Activated CD4-positive, alpha-beta T cell treated with anti-CD3 and anti-CD28 coated beads, Interleukin-2, amount 10 ng/mL, durations not matched to agents 7 days and 5 days (primary cell): Measurements from ENCODE around the gene VAV2. TPM values are rescaled to one million over a fixed set of nuclear protein-coding genes. Genes with fewer than 3 reads are reported as not detected.

ENCODE experiments used
- CTCF ChIA-PET: fragments of 350-600 bp; sonication (Branson Sonifier 250); formaldehyde crosslinking; loops from one replicate; lab custom pipeline; 2021; ENCODE audit warnings: antibody characterized with exemption; lab: Charles Lee
- POLR2A ChIA-PET: fragments of 350-600 bp; sonication (Branson Sonifier 250); formaldehyde crosslinking; loops from one replicate; lab custom pipeline; 2021; ENCODE audit warnings: antibody characterized with exemption; lab: Charles Lee
- DNase-seq: peaks from one replicate; pipeline ENCODE4 v3.0.0-alpha.2; 2020
- H3K27ac Mint-ChIP-seq: one replicate; pipeline ENCODE4 v1.8.0; 2021; ENCODE audit warnings: mild to moderate bottlenecking, moderate library complexity, mixed read lengths
- H3K27me3 Mint-ChIP-seq: one replicate; pipeline ENCODE4 v1.8.0; 2021; ENCODE audit warnings: mixed read lengths
- H3K36me3 Mint-ChIP-seq: one replicate; pipeline ENCODE4 v1.8.0; 2021; ENCODE audit warnings: low read depth, mixed read lengths
- H3K4me1 Mint-ChIP-seq: one replicate; pipeline ENCODE4 v1.8.0; 2021; ENCODE audit warnings: mixed read lengths
- H3K4me3 Mint-ChIP-seq: one replicate; pipeline ENCODE4 v1.8.0; 2021; ENCODE audit warnings: mild to moderate bottlenecking, moderate library complexity, mixed read lengths
- H3K9me3 Mint-ChIP-seq: one replicate; pipeline ENCODE4 v1.8.0; 2021; ENCODE audit warnings: mixed read lengths
- total RNA-seq, 2 experiments: library from RNA; stranded (reverse); gene quantifications; one replicate each; pipeline ENCODE4 v1.2.3, GENCODE V29; 2021

Gene VAV2
- total RNA-seq, 2 experiments from 2014 or later: 6.2 TPM

DNA sequence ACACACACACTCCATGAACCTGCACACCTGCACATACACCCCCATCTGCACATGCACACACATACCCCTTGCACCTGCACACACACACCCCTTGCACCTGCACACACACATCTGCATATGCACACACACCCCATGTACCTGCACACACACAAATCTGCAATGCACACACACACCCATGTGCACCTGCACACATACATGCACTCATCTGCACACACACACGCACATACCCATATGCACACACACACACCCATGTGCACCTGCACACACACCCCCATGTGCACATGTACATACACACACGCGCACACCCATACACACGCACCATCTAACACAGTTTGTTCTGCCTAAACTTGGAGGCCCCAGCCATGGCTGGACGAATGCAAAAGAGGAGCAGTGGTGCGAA lies 138.1 kb downstream of the VAV2 start:
- H3K36me3 Mint-ChIP-seq: no peaks in the 10 kb centered on the region
- no peaks in the 10 kb centered on the region for H3K4me1 Mint-ChIP-seq
- no peaks in the 10 kb centered on the region for H3K9me3 Mint-ChIP-seq
- DNase-seq: no peak
- no peak overlapping the region for H3K4me3 Mint-ChIP-seq
- ChIA-PET POLR2A (no interaction called here), CTCF (no interaction called here)
- H3K27ac Mint-ChIP-seq: no peak overlapping the region
- H3K27me3 Mint-ChIP-seq: no peaks in the 10 kb centered on the region

DNA sequence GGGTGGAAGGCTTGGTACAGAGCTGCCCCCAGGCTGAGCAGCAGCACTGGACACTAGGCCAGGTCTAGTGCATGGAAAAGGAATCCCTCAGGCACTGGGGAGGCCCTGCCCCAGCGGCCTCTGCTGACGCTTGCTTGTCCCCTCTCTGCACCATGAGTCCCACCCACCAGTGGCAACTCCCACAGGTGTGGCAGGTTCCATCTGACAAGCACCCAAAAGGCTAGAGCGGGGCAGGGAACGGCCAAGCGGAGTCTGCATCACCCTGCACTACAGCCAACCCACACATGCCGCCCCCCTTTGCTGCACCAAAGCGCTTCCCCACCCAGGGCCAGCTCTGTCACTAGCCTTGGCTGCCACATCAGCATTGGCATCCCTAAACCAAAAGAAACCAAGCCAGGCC lies 138.8 kb downstream of the VAV2 start:
- H3K4me1 Mint-ChIP-seq: no peaks in the 10 kb centered on the region
- H3K4me3 Mint-ChIP-seq: no peak overlapping the region
- no peaks in the 10 kb centered on the region for H3K27me3 Mint-ChIP-seq
- H3K27ac Mint-ChIP-seq: no peak overlapping the region
- no peaks in the 10 kb centered on the region for H3K36me3 Mint-ChIP-seq
- H3K9me3 Mint-ChIP-seq: no peaks in the 10 kb centered on the region
- POLR2A ChIA-PET: no interaction called here
- no peak for DNase-seq
- CTCF ChIA-PET: no interaction called here

DNA sequence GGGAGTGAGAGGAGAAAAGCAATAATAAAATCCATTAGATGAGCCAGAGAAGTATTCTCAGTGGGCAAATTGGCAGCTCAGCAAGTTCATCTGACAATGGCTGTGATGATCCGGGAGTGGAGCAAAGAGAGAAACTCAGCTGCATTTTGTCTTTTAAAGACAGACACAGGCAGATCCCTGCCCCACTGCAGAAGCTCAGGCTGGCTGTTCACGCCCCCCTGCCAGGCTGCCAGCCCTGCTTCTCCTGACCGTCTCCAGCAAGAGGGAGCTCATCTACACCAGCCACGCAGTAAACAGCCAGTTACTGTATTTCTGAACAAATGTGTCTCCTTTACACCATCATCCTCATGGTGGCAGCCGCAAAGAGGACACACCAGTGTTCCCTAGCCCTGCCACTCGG lies 139.7 kb downstream of the VAV2 start:
- CTCF ChIA-PET: no interaction called here
- no peak overlapping the region for H3K4me3 Mint-ChIP-seq
- no peaks in the 10 kb centered on the region for H3K36me3 Mint-ChIP-seq
- H3K9me3 Mint-ChIP-seq: no peaks in the 10 kb centered on the region
- no peak for DNase-seq
- POLR2A ChIA-PET: no interaction called here
- H3K27me3 Mint-ChIP-seq: no peaks in the 10 kb centered on the region
- H3K27ac Mint-ChIP-seq: no peak overlapping the region
- H3K4me1 Mint-ChIP-seq: no peaks in the 10 kb centered on the region

DNA sequence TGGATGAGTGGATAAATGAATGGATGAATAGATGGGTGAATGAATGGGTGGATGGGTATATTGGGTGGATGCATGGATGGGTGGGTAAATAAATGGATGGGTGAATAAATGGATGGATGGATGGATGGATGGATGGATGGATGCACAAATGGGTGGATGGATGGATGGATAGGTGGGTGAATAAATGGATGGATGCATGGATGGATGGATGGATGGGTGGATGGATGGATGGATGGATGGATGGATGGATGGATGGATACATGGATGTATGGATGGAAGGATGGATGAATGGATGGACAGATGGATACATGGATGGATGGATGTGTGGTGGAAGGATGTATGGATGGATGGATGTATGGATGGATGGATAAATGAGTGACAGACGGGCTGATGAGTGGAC lies 140.4 kb downstream of the VAV2 start:
- H3K4me3 Mint-ChIP-seq: no peak overlapping the region
- POLR2A ChIA-PET: no interaction called here

DNA sequence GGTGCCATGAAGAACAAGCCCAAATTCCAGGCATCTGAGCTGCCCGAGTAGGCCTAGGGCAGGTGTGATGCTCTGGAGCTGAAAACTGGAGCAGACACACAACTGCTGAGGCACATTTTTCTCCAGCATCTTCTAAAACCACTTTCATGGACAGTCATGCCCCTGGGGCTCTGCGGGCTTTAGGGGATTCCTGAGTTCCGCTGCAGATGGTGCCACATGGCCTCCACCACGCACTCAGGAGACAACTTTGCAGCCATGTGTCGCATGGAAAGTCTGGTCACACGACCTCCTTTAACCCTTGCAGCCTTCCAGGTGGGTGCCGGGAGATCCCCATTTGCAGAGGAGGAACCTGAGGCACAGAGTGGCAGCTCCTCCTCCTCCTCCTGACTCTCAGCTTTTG lies 141.2 kb downstream of the VAV2 start:
- ChIA-PET POLR2A (no interaction called here), CTCF (no interaction called here)
- no peaks in the 10 kb centered on the region for H3K9me3 Mint-ChIP-seq
- no peak overlapping the region for H3K27ac Mint-ChIP-seq
- no peaks in the 10 kb centered on the region for H3K4me1 Mint-ChIP-seq
- no peaks in the 10 kb centered on the region for H3K36me3 Mint-ChIP-seq
- no peak for DNase-seq
- H3K4me3 Mint-ChIP-seq: no peak overlapping the region
- H3K27me3 Mint-ChIP-seq: no peaks in the 10 kb centered on the region

More for the DNA sequence above, 140.4 kb downstream of the VAV2 start:
- CTCF ChIA-PET: no interaction called here
- no peak for DNase-seq
- Mint-ChIP-seq H3K27ac (no peak overlapping the region), H3K4me1 (no peaks in the 10 kb centered on the region), H3K9me3 (no peaks in the 10 kb centered on the region), H3K36me3 (no peaks in the 10 kb centered on the region), H3K27me3 (no peaks in the 10 kb centered on the region)

DNA sequence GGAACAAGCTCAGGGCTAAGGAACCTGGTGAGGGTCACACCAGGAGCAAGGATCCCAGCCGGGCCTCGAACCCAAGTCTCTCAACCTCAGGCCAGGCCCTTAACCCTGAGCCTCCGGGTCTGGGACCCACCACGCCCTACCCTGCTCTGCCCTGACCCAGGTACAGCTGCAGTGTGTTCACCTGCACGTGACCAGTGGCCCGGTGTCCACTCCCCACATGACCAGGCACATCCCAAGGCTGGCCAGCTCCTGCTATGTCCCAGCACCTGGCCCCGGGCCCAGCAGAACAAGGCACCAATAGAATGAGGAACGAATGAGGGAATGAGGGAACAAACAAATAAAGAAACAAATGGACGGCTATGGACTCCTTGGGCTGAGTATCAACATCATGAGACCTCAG lies 142.0 kb downstream of the VAV2 start:
- H3K36me3 Mint-ChIP-seq: no peaks in the 10 kb centered on the region
- H3K27ac Mint-ChIP-seq: no peak overlapping the region
- no peaks in the 10 kb centered on the region for H3K27me3 Mint-ChIP-seq
- POLR2A ChIA-PET: no interaction called here
- H3K4me1 Mint-ChIP-seq: no peaks in the 10 kb centered on the region
- DNase-seq: no peak
- no peaks in the 10 kb centered on the region for H3K9me3 Mint-ChIP-seq
- CTCF ChIA-PET: no interaction called here
- no peak overlapping the region for H3K4me3 Mint-ChIP-seq

DNA sequence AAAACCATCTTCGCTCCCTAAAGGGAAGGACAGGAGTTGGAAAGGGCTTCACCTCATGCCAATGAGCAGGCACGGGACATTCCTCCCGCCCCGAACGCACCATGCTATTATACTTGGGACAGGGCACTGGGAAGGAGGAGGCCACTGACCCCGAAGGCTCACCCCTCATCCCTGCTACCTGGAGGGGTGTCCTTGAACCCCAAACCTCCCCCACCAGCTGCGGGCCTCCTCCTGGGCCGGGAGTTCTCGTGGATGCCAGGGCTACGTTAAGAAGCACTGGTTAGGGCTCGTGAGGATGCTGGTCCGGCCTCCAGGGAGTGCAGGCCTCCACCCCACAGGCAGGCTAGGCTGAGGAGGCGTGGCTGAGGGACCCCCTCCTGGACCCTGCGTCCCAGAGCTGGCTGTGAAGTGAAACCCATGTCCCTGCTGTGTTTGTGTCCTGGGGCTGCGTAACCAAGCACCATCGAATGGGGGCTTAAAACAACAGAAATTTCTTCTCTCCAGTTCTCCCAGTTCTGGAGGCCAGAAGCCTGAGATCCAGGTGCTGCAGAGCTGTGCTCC lies 142.9 kb downstream of the VAV2 start:
- Mint-ChIP-seq H3K27me3 (no peaks in the 10 kb centered on the region), H3K27ac (no peak overlapping the region), H3K4me1 (no peaks in the 10 kb centered on the region), H3K36me3 (no peaks in the 10 kb centered on the region), H3K4me3 (no peak overlapping the region), H3K9me3 (no peaks in the 10 kb centered on the region)
- ChIA-PET CTCF (no interaction called here), POLR2A (no interaction called here)
- no peak for DNase-seq

DNA sequence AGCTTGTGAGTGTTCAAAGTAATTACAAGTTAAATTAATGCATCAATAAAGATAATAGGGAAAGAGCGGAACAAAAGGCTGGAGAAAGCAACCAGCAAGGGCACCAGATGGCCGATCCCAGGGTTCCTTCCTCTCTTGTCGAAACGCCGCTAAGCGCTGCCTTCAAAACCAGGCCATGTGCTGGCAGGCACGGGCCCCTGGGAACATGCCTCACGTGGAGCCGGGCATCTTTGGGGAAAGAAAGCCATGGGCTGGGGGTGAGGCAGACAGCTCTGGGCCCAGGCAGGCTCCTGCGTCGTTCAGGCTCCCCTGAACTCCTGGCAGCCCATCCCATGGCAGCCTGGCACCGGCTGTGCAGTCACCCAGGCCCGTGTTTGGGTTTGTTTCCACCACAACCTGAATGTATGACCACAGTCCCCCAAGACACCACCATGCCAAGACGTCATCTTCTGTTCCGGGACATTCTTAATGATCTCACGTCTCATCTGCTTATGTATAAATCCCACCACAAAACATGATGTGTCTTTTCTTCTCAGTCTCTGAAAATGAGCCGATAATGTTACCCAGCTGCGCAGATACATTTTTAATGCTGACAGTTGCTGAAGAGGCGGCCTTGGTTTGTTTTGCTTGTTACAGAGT lies 143.5 kb downstream of the VAV2 start:
- Mint-ChIP-seq H3K27me3 (no peaks in the 10 kb centered on the region), H3K4me3 (no peak overlapping the region), H3K36me3 (no peaks in the 10 kb centered on the region), H3K4me1 (no peaks in the 10 kb centered on the region), H3K9me3 (no peaks in the 10 kb centered on the region), H3K27ac (no peak overlapping the region)
- DNase-seq: no peak
- ChIA-PET POLR2A (no interaction called here), CTCF (no interaction called here)

DNA sequence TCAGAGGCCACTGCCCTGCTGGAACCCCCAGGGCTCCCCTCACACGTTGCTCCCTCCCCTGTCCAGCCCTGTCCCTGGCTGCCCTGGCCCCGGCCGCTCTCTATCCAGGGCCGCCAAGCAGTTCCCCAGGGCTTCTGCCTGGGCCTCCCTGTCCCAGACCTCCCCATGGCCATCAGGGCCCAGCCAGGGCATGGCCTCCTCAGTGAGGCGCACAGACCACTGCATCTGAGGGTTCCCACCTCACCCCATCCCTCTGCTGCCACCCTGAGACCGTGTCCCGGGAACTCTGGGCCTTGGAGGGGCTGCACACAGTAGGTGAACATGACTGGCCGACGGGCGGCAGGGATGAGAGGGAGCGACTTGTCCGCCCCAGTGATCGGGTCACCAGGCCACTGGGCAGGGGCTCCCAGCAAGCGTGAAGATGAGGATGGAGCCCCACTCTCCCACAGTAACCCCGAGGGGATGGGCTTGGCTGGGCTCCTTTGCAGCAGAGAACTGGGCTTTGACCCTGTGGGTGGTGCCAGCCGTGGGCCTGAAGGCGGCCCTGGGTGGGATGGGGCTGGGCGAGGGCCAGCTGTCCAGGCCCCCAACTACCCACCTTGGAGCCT lies 145.5 kb downstream of the VAV2 start:
- CTCF ChIA-PET: no interaction called here
- POLR2A ChIA-PET: no interaction called here
- DNase-seq: no peak
- no peaks in the 10 kb centered on the region for H3K9me3 Mint-ChIP-seq
- H3K4me1 Mint-ChIP-seq: no peaks in the 10 kb centered on the region
- no peaks in the 10 kb centered on the region for H3K27me3 Mint-ChIP-seq
- H3K27ac Mint-ChIP-seq: no peak overlapping the region
- no peaks in the 10 kb centered on the region for H3K36me3 Mint-ChIP-seq
- no peak overlapping the region for H3K4me3 Mint-ChIP-seq

DNA sequence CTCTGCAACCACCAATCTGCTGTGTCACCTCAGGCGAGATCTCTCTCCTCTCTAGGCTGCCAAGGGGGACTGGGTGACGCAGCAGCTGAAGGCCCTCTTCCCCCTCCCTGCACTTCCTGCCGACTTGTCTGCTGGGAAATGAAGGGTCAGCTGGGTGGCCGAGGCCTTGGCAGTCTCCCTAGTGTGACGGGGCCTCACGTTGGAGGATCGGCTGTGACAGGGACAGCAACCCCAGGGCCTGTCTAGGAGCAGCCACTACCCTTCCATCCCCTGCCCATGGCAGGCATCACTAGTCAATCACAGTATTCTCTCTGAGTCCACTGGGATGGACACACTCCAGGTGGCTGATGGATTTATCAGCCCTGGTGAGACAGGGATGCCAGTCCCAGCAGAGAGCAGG lies 146.7 kb downstream of the VAV2 start:
- DNase-seq: no peak
- Mint-ChIP-seq H3K27me3 (no peaks in the 10 kb centered on the region), H3K36me3 (no peaks in the 10 kb centered on the region), H3K9me3 (no peaks in the 10 kb centered on the region), H3K4me3 (no peak overlapping the region), H3K4me1 (no peaks in the 10 kb centered on the region), H3K27ac (no peak overlapping the region)
- ChIA-PET CTCF (no interaction called here), POLR2A (no interaction called here)

DNA sequence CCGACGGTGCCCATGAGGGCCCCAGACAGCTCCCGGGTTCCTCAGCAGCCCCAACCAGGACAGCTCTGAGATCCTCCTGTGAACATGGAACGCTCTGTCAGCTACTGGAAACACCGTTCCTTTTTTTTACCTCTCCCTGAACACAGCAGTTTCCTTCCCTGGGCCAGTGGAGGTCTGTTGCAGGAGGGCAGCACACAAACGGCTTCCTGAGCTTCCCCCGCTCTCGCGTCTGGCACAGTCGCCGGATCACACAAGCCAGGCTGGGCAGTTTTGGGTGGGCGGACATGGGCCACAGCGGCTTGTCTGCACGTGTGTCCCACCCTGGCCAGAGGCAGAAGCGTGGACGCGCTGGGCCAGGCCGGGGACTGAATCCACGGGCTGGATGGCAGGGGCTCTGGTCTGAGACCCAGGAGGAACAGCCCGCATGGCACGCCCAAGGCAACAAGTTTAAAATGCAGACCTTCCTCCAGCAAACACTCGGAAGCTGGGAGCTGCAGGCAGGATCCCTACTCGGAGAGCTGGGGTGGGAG lies 147.2 kb downstream of the VAV2 start:
- no peaks in the 10 kb centered on the region for H3K9me3 Mint-ChIP-seq
- CTCF ChIA-PET: no interaction called here
- no peak overlapping the region for H3K27ac Mint-ChIP-seq
- H3K4me3 Mint-ChIP-seq: no peak overlapping the region
- H3K4me1 Mint-ChIP-seq: no peaks in the 10 kb centered on the region
- H3K27me3 Mint-ChIP-seq: no peaks in the 10 kb centered on the region
- no peaks in the 10 kb centered on the region for H3K36me3 Mint-ChIP-seq
- POLR2A ChIA-PET: no interaction called here
- no peak for DNase-seq

DNA sequence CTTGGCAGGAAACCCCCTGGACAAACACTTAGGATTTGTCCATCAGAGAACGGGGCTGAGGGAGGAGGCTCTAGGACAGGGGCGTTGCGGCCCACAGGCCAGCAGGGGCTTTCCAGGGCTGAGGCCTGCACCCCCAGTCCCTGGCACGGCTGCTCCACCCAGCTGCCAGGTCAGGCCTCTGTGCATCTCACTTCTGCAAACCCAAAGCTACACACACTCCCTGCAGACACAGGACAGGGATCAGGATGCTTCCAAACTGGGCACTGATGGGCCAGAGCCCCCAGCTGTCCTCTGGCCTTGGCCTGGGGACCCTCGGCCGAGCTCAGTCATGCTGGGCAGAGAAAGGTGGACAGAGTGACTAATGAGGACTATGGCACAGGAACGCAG lies 147.7 kb downstream of the VAV2 start:
- POLR2A ChIA-PET: no interaction called here
- DNase-seq: no peak
- CTCF ChIA-PET: no interaction called here
- H3K9me3 Mint-ChIP-seq: no peaks in the 10 kb centered on the region
- H3K4me3 Mint-ChIP-seq: no peak overlapping the region
- no peak overlapping the region for H3K27ac Mint-ChIP-seq
- H3K36me3 Mint-ChIP-seq: no peaks in the 10 kb centered on the region
- no peaks in the 10 kb centered on the region for H3K27me3 Mint-ChIP-seq
- H3K4me1 Mint-ChIP-seq: no peaks in the 10 kb centered on the region

DNA sequence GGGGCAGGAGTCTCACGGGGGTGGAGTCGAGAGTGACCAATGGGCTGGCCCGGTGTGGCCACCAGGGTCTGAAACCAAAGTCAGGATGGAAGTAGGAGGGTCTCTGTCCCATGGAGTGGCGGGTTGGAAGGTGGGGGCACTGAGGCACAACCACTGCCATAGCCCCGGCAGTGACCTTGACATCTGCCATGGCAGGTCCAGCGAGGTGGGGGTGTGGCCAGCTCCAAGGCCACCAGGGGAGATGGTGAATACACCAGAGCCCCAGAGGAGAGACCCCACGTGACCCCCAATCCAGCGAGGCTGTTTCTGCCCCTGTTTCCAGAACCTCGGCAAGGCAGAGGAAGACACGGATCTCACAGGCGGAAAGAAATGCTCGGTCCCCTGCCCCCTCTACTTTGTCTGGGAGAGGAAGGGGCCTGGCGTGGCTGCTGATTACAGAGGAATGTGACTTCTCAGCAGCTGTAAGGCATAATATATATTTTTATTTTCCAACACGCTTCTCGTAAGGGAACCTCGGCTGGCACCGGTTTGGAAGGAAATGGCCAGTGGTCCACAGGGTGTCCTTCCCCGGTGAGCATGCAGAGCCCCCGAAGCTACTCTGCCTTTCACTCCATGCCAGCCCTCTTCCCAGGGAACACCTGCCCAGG lies 148.2 kb downstream of the VAV2 start:
- H3K4me3 Mint-ChIP-seq: no peak overlapping the region
- no peaks in the 10 kb centered on the region for H3K27me3 Mint-ChIP-seq
- ChIA-PET POLR2A (no interaction called here), CTCF (no interaction called here)
- no peaks in the 10 kb centered on the region for H3K36me3 Mint-ChIP-seq
- H3K9me3 Mint-ChIP-seq: no peaks in the 10 kb centered on the region
- DNase-seq: no peak
- H3K4me1 Mint-ChIP-seq: no peaks in the 10 kb centered on the region
- H3K27ac Mint-ChIP-seq: no peak overlapping the region
